RCC 7860 (cell line): ENCODE data around the gene TICAM2.

Experiments
- DNase-seq: peaks from one replicate; pipeline ENCODE4 v3.0.0-alpha.2; 2015; ENCODE audit warnings: low spot score
- FAIRE-seq: peaks from 2 replicates; lab custom pipeline; 2012; peaks lifted over from hg19 to GRCh38; lab: Jason Lieb, UNC

TICAM2 gene

GRCh38 chr5:115541611-115542010, 60.7 kb downstream of the TICAM2 start:
- DNase-seq (no peak), FAIRE-seq (no peak)

DNA sequence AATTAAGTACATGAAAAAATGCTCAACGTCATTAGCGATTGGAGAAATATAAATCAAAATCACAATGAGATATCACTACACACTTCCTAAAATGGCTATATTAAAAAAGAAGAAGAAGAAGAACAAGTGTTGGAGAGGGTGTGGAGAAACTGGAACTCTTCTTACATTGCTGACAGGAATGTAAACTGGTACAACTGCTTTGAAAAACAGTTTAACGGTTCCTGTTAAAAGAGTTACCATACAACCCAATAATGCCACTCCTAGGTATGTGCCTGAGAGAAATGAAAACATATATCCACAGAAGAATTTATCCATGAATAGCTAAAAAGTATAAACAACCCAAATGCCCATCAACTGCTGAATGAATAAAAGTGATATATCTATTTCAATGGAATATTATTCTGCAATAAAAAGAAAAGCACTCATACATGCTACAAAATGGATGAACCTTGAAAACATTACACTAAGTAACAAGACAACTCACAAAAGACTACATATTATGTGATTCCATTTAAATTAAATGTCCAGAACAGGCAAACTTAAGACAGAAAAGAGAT, 66.7 kb downstream of the TICAM2 start:
- FAIRE-seq (no peak), DNase-seq (no peak)

DNA sequence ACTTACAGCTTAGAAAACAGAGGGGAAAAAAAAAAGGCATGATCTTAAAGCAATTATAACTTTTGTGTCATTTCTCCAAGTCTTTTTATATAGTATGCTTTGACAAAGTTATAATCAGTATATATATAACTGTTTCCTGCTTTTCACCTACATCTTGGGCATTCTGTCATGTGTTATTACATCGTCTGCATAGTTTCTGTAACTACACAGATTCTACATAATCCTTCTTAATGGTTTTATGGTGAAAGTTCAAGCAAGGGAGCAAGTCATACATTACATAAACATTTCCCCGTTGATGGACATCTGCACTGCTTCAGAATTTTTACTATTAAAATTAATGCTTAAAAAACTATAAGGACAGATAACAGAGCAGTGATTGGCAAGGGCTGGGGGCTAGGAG, 69.8 kb downstream of the TICAM2 start:
- DNase-seq: no peak
- FAIRE-seq: peak; percentile 26

GRCh38 chr5:115531787-115532367, 70.4 kb downstream of the TICAM2 start:
- FAIRE-seq (peak; percentile 2), DNase-seq (no peak)

DNA sequence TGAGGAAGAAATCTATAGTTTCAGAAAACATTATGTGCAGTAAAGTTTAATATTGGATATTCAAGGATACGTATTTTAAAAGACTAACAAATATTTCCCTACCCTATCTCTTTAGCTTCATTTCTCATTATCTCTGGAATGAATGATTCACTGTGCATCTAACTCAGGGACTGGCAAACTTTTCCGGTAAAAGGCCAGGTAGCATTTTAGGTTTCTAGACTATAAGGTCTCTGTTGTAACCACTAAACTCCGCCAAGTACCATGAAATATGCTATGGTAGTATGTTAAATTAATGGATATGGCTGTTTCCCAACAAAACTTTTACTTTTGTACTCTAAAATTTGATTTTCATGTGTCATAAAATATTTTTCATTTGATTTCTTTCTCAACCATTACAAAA, 70.9 kb downstream of the TICAM2 start:
- no peak for FAIRE-seq

GRCh38 chr5:115530426-115530825, 71.9 kb downstream of the TICAM2 start:
- FAIRE-seq: no peak

More for the DNA sequence above, 70.9 kb downstream of the TICAM2 start:
- no peak for DNase-seq

More at GRCh38 chr5:115530426-115530825, 71.9 kb downstream of the TICAM2 start:
- no peak for DNase-seq
